ENCODE results near the gene COL18A1. TPM values are rescaled to one million over a fixed set of nuclear protein-coding genes. Genes with fewer than 3 reads are reported as not detected.

The COL18A1 gene
- polyA plus RNA-seq, 3 donors, result 0.80 to 4.1 (median 1.1) TPM

- 96% methylated on average over 61 of the region's 61 CpGs for WGBS (ENCODE audit: insufficient coverage)
- no peaks in the 10 kb centered on the region for H4K20me1 ChIP-seq (ENCODE audit: insufficient read depth, low read length)
- Mint-ChIP-seq H3K4me3 (no peak overlapping the region), H3K36me3 (peaks cover 22 to 35% of the 10 kb centered on the region in 2 donors), H3K27me3 (ENCODE audit: low read depth in 3 of 3) (peaks cover 0 to 1% (median 0%) of the 10 kb centered on the region in 3 donors), H3K4me1 (peaks cover 5% of the 10 kb centered on the region), H3K27ac (no peak overlapping the region), H3K9me3 (peaks cover 0 to 2% (median 0%) of the 10 kb centered on the region in 7 donors)
- no peaks in the 10 kb centered on the region for H3K27me3 ChIP-seq (ENCODE audit: control insufficient read depth in 2 of 2, insufficient read depth in 2 of 2, low read length in 2 of 2)
- intact Hi-C loops (cut with micrococcal nuclease), result no loop called here
- H3K4me3 ChIP-seq (replicated peaks in 1 of 3; ENCODE audit: low read depth in 2 of 3, low read length in 3 of 3), result no peak overlapping the region
- H3K36me3 ChIP-seq (replicated peaks in 1 of 2; ENCODE audit: control insufficient read depth in 1 of 2, insufficient read depth in 2 of 2, low read length in 2 of 2), result peaks cover 26 to 35% of the 10 kb centered on the region in 2 donors
- H3K4me1 ChIP-seq (ENCODE audit: control insufficient read depth in 1 of 2, insufficient read depth in 2 of 2, low read length in 2 of 2), result no peaks in the 10 kb centered on the region
- TF ChIP-seq CTCF (IDR thresholded peaks at IDR 0.05), result no peak
- no peak overlapping the region for H3K4me2 ChIP-seq (replicated peaks; ENCODE audit: extremely low read depth, low read length, poor library complexity, severe bottlenecking)
- no peak overlapping the region for H3K27ac ChIP-seq (ENCODE audit: low read depth in 1 of 2, low read length in 2 of 2)
- no peaks in the 10 kb centered on the region for H3K79me2 ChIP-seq (ENCODE audit: insufficient read depth, low read length)
- no peak overlapping the region for H2AFZ ChIP-seq (ENCODE audit: insufficient read depth, low read depth, low read length, poor library complexity, severe bottlenecking)
- no peak for DNase-seq
- H3K9ac ChIP-seq (ENCODE audit: insufficient read depth, low read length, poor library complexity, severe bottlenecking), result no peak overlapping the region
- no peaks in the 10 kb centered on the region for H3K9me3 ChIP-seq (replicated peaks in 1 of 2; ENCODE audit: control insufficient read depth in 1 of 2, insufficient read depth in 1 of 2, low read length in 2 of 2)
Observed at GRCh38 chr21:45509566-45510465, 104.9 kb downstream of the COL18A1 start.

- no peak overlapping the region for H3K9ac ChIP-seq (ENCODE audit: insufficient read depth, low read length, poor library complexity, severe bottlenecking)
- no peak overlapping the region for H3K4me3 Mint-ChIP-seq
- peaks cover 0 to 2% (median 0%) of the 10 kb centered on the region in 7 donors for H3K9me3 Mint-ChIP-seq
- no peak for TF ChIP-seq CTCF (IDR thresholded peaks at IDR 0.05)
- H3K4me2 ChIP-seq (replicated peaks; ENCODE audit: extremely low read depth, low read length, poor library complexity, severe bottlenecking), result no peak overlapping the region
- H3K36me3 ChIP-seq (replicated peaks in 1 of 2; ENCODE audit: control insufficient read depth in 1 of 2, insufficient read depth in 2 of 2, low read length in 2 of 2), result peaks cover 33 to 42% of the 10 kb centered on the region in 2 donors
- intact Hi-C loops (cut with micrococcal nuclease), result no loop called here
- H3K36me3 Mint-ChIP-seq, result peaks cover 28 to 42% of the 10 kb centered on the region in 2 donors
- H3K4me3 ChIP-seq (replicated peaks in 1 of 3; ENCODE audit: low read depth in 2 of 3, low read length in 3 of 3), result no peak overlapping the region
- no peak overlapping the region for H3K27ac Mint-ChIP-seq
- no peak overlapping the region for H2AFZ ChIP-seq (ENCODE audit: insufficient read depth, low read depth, low read length, poor library complexity, severe bottlenecking)
- H3K4me1 ChIP-seq (ENCODE audit: control insufficient read depth in 1 of 2, insufficient read depth in 2 of 2, low read length in 2 of 2), result no peaks in the 10 kb centered on the region
- H3K9me3 ChIP-seq (replicated peaks in 1 of 2; ENCODE audit: control insufficient read depth in 1 of 2, insufficient read depth in 1 of 2, low read length in 2 of 2), result no peaks in the 10 kb centered on the region
- no peak for DNase-seq
- H3K4me1 Mint-ChIP-seq, result peaks cover 5% of the 10 kb centered on the region
- H3K27ac ChIP-seq (ENCODE audit: low read depth in 1 of 2, low read length in 2 of 2), result no peak overlapping the region
- 93% methylated on average over 4 of the region's 11 CpGs for WGBS (ENCODE audit: insufficient coverage)
- no peaks in the 10 kb centered on the region for H3K79me2 ChIP-seq (ENCODE audit: insufficient read depth, low read length)
- H3K27me3 Mint-ChIP-seq (ENCODE audit: low read depth in 3 of 3), result peaks cover 0 to 1% (median 0%) of the 10 kb centered on the region in 3 donors
- no peaks in the 10 kb centered on the region for H3K27me3 ChIP-seq (ENCODE audit: control insufficient read depth in 2 of 2, insufficient read depth in 2 of 2, low read length in 2 of 2)
- H4K20me1 ChIP-seq (ENCODE audit: insufficient read depth, low read length), result no peaks in the 10 kb centered on the region
Observed at GRCh38 chr21:45510466-45510955, 105.5 kb downstream of the COL18A1 start.

Data from CD14-positive monocyte (primary cell).